ENCODE results near the gene FKBP1B.

DNA sequence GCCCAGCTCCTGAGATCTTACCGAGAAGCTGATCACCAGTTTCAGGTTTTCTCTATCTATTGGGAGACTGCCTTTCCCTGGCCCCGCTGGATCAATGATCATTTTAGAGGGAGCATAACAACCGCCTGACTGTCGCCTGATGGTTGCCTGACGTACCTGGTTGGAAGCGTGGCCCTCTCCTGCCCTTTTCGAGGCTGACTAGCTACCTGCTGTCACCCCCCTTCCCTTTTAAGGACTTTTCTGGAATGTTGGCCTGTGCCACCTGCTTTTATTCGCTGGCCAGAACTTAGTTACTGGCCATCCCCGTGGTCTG, 40.2 kb upstream of the FKBP1B start:
- TF ChIP-seq POLR2A (IDR thresholded peaks at IDR 0.05) (no peak), CTCF (IDR thresholded peaks at IDR 0.05) (no peak)
